Measurements from ENCODE around the gene TELO2.

Gene TELO2

GRCh38 chr16:1539720-1540555, 46.8 kb downstream of the TELO2 start:
- no peak for DNase-seq

- no peak for DNase-seq
Observed at GRCh38 chr16:1540556-1540855, 47.3 kb downstream of the TELO2 start.

GRCh38 chr16:1541293-1542165, 48.4 kb downstream of the TELO2 start:
- DNase-seq = no peak

- DNase-seq = no peak
Observed at GRCh38 chr16:1542166-1542500, 49.0 kb downstream of the TELO2 start.

- no peak for DNase-seq
Observed at GRCh38 chr16:1542533-1542932, 49.4 kb downstream of the TELO2 start.

- DNase-seq = peak; percentile 76
Observed at GRCh38 chr16:1543085-1543896, 50.1 kb downstream of the TELO2 start.

- DNase-seq = no peak
Observed at GRCh38 chr16:1545044-1546040, 52.2 kb downstream of the TELO2 start.

GRCh38 chr16:1546430-1546829, 53.3 kb downstream of the TELO2 start:
- DNase-seq = no peak

GRCh38 chr16:1548233-1548632, 55.1 kb downstream of the TELO2 start:
- DNase-seq = no peak

GRCh38 chr16:1548727-1549126, 55.6 kb downstream of the TELO2 start:
- no peak for DNase-seq

GRCh38 chr16:1550069-1550468, 56.9 kb downstream of the TELO2 start:
- no peak for DNase-seq

- DNase-seq = no peak
Observed at GRCh38 chr16:1550696-1551095, 57.5 kb downstream of the TELO2 start.

GRCh38 chr16:1551166-1551565, 58.0 kb downstream of the TELO2 start:
- DNase-seq = no peak

GRCh38 chr16:1552129-1552528, 59.0 kb downstream of the TELO2 start:
- no peak for DNase-seq

GRCh38 chr16:1553946-1554825, 61.0 kb downstream of the TELO2 start:
- no peak for DNase-seq

- DNase-seq = no peak
Observed at GRCh38 chr16:1554826-1555445, 61.8 kb downstream of the TELO2 start.

GRCh38 chr16:1556254-1556653, 63.1 kb downstream of the TELO2 start:
- DNase-seq = no peak

GRCh38 chr16:1557074-1557473, 63.9 kb downstream of the TELO2 start:
- DNase-seq = no peak

- no peak for DNase-seq
Observed at GRCh38 chr16:1557576-1557975, 64.4 kb downstream of the TELO2 start.

- DNase-seq = no peak
Observed at GRCh38 chr16:1559446-1559975, 66.4 kb downstream of the TELO2 start.
